Activated T-cell treated with anti-CD3 and anti-CD28 coated beads for 1 hour (primary cell): Measurements from ENCODE around the gene B4GALNT1.

ENCODE experiments used
- DNase-seq: peaks from one replicate; pipeline ENCODE4 v3.0.0-alpha.2; 2020; ENCODE audit warnings: low read depth

The B4GALNT1 gene

GRCh38 chr12:57584050-57584449 lies 49.0 kb downstream of the B4GALNT1 start:
- DNase-seq, result no peak

GRCh38 chr12:57583008-57583831 lies 49.8 kb downstream of the B4GALNT1 start:
- peak; percentile 32 for DNase-seq

- no peak for DNase-seq
Measured at GRCh38 chr12:57582440-57582839, 50.6 kb downstream of the B4GALNT1 start.

- DNase-seq, result no peak
Measured at GRCh38 chr12:57581802-57582201, 51.2 kb downstream of the B4GALNT1 start.

GRCh38 chr12:57580466-57580795 lies 52.6 kb downstream of the B4GALNT1 start:
- no peak for DNase-seq

- DNase-seq, result no peak
Measured at GRCh38 chr12:57579677-57580465, 53.1 kb downstream of the B4GALNT1 start.

GRCh38 chr12:57579011-57579410 lies 54.0 kb downstream of the B4GALNT1 start:
- no peak for DNase-seq

GRCh38 chr12:57577981-57578758 lies 54.8 kb downstream of the B4GALNT1 start:
- no peak for DNase-seq

GRCh38 chr12:57576613-57577160 lies 56.3 kb downstream of the B4GALNT1 start:
- no peak for DNase-seq
